Adipose tissue (tissue), 3 donors: ENCODE measurements around the gene CHRFAM7A. TPM values are rescaled to one million over a fixed set of nuclear protein-coding genes. Genes with fewer than 3 reads are reported as not detected.
"Not testable (repeated sequence)": the region's sequence is repeated elsewhere in the genome, so short reads cannot be mapped to it uniquely, and the experiment has no call there.

Source experiments
- H3K27ac ChIP-seq: one replicate; pipeline ENCODE4 v1.5.1; 2013; ENCODE audit warnings: low read depth, low read length
- WGBS, 3 donors: extraction: QIAGEN DNeasy Blood & Tissue Kit; methylation state at CpG; one replicate each; pipeline ENCODE4 v1.1.7; 2013; 5-methylcytosine and 5-hydroxymethylcytosine counted together
- polyA plus RNA-seq, 3 donors: library from polyadenylated mRNA; stranded (reverse); fragments of 200-250 nt; gene quantifications; one replicate each; pipeline ENCODE4 v1.2.3, GENCODE V29; 2013
- donor health status: healthy with polysubstance abuse.
- donor health status: Bipolar disorder and iron deficiency.
- donor health status: healthy.

The CHRFAM7A gene
- polyA plus RNA-seq, 3 donors = 0.67 to 1.4 (median 0.92) TPM

DNA sequence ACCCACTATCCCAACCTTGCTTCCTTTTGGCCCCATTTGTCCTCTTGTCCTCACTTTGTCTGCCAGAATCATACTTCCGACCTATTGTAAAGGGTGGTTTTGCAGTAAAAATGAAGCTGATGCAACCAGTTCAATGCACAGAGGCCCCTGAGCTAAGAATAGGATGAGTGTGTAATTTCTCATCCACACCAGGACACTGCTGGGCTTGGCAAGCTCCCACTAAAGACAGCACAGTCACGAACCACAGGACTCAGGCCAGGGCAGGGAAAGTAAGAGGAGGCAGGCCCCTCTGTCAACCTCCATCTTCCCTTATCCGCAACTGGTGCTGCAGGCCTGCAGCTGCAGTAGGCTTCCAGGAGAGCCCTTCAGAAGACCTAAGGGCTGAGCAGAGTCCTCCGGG lies 56.8 kb downstream of the CHRFAM7A start:
- not testable (repeated sequence) for H3K27ac ChIP-seq
- WGBS, 3 donors = no CpG with 5 or more reads among the region's 4 CpGs

DNA sequence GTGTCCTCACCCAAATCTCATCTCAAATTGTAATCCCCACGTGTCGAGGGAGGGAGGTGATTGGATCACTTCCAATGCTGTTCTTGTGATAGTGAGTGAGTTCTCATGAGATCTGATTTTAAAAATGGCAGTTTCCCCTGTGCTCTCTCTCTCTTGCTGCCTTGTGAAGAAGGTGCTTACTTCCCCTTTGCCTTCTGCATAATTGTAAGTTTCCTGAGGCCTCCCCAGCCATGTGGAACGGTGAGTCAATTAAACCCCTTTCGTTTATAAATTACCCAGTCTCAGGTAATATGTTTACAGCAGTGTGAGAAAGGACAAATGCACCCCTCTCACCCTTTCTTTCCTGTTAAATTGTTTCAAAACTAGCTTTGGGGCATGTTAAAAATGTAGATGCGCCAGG lies 59.2 kb downstream of the CHRFAM7A start:
- WGBS, 3 donors = 55 to 66% (median 58%) methylated on average over 2 of the region's 5 CpGs

GRCh38 chr15:30326145-30326544 lies 67.2 kb downstream of the CHRFAM7A start:
- not testable (repeated sequence) for H3K27ac ChIP-seq
- 82 to 90% (median 86%) methylated on average over 12 to 13 of the region's 13 CpGs for WGBS, 3 donors

More for the DNA sequence above, 59.2 kb downstream of the CHRFAM7A start:
- not testable (repeated sequence) for H3K27ac ChIP-seq

- H3K27ac ChIP-seq = not testable (repeated sequence)
- no CpG with 5 or more reads among the region's 5 CpGs for WGBS, 3 donors
These were observed 72.3 kb downstream of the CHRFAM7A start for GRCh38 chr15:30321063-30321462.

DNA sequence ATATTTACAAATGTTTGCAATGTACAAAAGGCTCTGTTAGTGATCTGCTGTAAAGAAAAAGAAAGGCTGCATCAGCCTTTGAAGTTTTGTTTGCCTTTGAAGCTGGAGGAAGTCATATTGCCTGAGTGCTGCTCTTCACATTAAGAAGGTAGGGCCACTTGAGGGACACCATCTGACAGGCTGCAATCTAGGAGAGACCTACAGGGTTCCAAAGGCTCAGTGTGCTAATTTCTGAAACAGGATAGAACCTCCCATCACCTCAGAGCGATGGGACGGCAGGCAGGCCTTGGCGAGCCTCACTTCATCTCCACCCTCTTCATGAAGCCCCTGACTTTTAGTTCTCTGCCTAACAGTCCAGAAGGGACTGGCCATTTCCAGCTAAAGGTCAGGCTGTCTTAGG lies 77.6 kb downstream of the CHRFAM7A start:
- WGBS, 3 donors = no CpG with 5 or more reads among the region's 3 CpGs
- not testable (repeated sequence) for H3K27ac ChIP-seq

DNA sequence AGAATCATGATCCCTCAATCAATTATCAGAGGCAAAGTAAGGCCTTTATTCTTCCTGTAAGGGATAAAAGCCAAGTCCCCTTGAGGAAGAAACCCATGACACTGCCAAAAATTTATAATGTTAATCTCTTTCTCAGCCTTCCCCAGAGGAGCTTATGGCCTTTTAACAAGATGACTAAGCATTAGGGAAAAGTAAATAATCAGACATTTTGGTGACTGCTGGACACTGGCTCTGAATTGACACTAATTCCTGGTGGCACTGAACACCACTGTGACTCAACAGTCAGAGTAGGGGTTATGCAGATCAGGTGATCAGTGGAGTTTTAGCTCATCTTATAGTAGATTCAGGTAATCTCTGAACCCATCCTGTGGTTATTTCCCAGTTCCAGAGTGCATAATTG lies 82.8 kb downstream of the CHRFAM7A start:
- H3K27ac ChIP-seq = not testable (repeated sequence)

Other genes starting within 250 kb of the CHRFAM7A start
- gene GOLGA8R, start 20.7 kb upstream of the CHRFAM7A start, polyA plus RNA-seq = 1 to 10 TPM in 2 of 3 donors, under 1 TPM in 1; 0.86 to 4.4 (median 2.9) TPM
- gene GOLGA8Q, start 158.5 kb upstream of the CHRFAM7A start, polyA plus RNA-seq = 1 to 10 TPM in 1 of 3 donors, under 1 TPM in 2; 0.45 to 1.6 (median 0.54) TPM
- 1 to 10 TPM in 2 of 3 donors, under 1 TPM in 1; 0.89 to 2.1 (median 1.7) TPM for gene GOLGA8H, start 210.5 kb upstream of the CHRFAM7A start, polyA plus RNA-seq